ENCODE data around the gene STXBP5.

- TF ChIP-seq CEBPB (IDR thresholded peaks at IDR 0.05) (no peak), CTCF (IDR thresholded peaks at IDR 0.05) (no peak), PHF8 (IDR thresholded peaks at IDR 0.05; ENCODE audit: borderline replicate concordance, low read depth) (no peak), MYC (IDR thresholded peaks at IDR 0.05; ENCODE audit: borderline replicate concordance, low read length) (no peak), JUNB (IDR thresholded peaks at IDR 0.05) (no peak), POLR2A (IDR thresholded peaks at IDR 0.05; ENCODE audit: low read length) (no peak), CHD4 (IDR thresholded peaks at IDR 0.05; ENCODE audit: borderline replicate concordance) (no peak), RNF2 (IDR thresholded peaks at IDR 0.05; ENCODE audit: borderline replicate concordance, low read depth) (no peak)
Observed at GRCh38 chr6:147298461-147298860, 94.2 kb downstream of the STXBP5 start.

Measured in A549 (cell line).